ENCODE measurements around the gene BCOR. TPM values are rescaled to one million over a fixed set of nuclear protein-coding genes. Genes with fewer than 3 reads are reported as not detected.

Gene BCOR
- total RNA-seq, 1 donor from 2014 or later: 33.2 TPM

DNA sequence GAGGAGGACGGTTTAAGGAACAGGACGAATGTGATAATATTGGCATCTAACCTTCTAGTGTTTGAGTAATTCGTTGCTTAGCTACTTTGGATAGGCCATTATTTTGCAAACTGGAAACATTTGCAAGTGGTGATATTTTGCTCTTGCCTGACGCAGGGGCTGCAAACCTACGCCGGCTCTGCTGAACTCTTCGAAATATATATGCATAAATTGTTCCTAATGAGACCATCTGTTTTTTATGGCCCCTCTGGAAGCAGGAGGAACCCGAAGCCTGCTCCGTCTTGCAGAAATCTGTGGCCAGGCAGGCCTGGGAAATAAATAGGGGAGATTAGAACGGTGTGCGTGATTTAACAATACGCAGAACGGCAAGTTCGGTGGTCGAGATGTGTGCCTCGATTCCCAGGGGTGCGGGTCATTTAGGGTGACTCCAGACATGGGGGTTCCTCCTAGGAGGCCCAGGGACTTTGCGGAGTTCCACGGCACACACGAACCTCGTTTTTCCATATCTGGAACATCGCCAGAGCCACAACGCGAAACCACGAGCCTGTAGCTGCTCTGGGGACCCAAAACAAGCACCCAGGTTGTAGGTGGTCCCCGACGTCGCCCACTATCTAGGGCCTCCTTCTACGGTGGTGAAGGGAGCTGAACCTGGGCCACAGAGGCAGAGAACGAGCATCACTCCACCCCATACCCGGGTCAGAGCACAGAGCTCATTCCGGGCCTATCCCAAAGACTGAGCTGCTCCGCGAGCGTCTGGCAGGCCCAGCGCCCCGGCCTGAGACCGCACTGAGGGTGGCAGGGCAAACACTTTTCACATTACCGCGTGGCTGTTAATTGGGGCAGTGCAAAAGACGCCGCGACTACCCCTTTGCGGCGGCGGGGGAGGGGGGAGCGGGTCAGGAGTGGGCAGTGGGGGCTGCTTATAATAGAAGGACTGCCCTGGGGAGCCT lies 89.7 kb downstream of the BCOR start:
- no peak for TF ChIP-seq CTCF (conservative IDR thresholded peaks at IDR 0.05)
- no peak for DNase-seq (ENCODE audit: low read depth, low spot score)
- peaks cover 62% of the 10 kb centered on the region for H3K27me3 Mint-ChIP-seq (ENCODE audit: low read depth)
- peak overlapping the region; percentile 52 for H3K27ac Mint-ChIP-seq (ENCODE audit: unreplicated experiment)
- H3K9me3 Mint-ChIP-seq: no peaks in the 10 kb centered on the region
- no peaks in the 10 kb centered on the region for H3K36me3 Mint-ChIP-seq (ENCODE audit: low read depth)
- H3K4me3 Mint-ChIP-seq: peak overlapping the region; percentile 75
- H3K4me1 Mint-ChIP-seq: peaks cover 70% of the 10 kb centered on the region

DNA sequence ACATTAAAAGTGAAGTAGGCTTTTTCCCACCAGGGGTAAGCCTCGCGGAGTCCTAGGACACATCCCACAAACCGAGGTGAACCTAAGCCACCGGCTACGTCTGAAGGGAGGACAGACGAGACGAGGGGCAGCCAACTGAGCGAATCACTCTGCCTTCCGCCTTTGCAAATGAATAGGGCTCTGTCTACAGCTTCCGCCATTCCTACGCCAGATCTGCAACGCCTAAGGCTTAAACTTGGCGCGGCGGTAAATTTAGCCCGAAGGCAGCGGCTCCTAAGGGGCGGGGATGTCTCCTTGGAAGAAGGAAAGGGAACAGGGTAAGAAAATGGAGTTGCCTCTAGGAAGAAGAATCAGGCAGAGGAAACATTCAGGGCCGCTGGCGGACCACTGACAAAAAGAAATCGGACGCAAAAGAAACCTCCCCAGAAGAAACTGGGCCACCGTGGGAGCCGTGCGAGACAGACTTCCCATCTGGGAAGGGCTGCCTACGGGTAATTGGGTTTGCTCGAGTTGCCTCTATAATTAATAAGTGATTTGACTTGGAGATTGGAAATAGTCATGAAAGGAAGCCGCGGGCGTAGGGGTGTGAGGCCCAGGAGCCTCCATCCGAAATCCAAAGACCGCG lies 90.5 kb downstream of the BCOR start:
- Mint-ChIP-seq H3K27me3 (ENCODE audit: low read depth) (peaks cover 65% of the 10 kb centered on the region), H3K36me3 (ENCODE audit: low read depth) (no peaks in the 10 kb centered on the region), H3K9me3 (no peaks in the 10 kb centered on the region), H3K4me3 (peak overlapping the region; percentile 75), H3K27ac (ENCODE audit: unreplicated experiment) (no peak overlapping the region), H3K4me1 (peaks cover 66% of the 10 kb centered on the region)
- no peak for DNase-seq (ENCODE audit: low read depth, low spot score)
- no peak for TF ChIP-seq CTCF (conservative IDR thresholded peaks at IDR 0.05)

- H3K27me3 Mint-ChIP-seq (ENCODE audit: low read depth): peaks cover 62% of the 10 kb centered on the region
- no peaks in the 10 kb centered on the region for H3K9me3 Mint-ChIP-seq
- H3K4me1 Mint-ChIP-seq: peaks cover 59% of the 10 kb centered on the region
- TF ChIP-seq CTCF (conservative IDR thresholded peaks at IDR 0.05): no peak
- peak overlapping the region; percentile 75 for H3K4me3 Mint-ChIP-seq
- no peaks in the 10 kb centered on the region for H3K36me3 Mint-ChIP-seq (ENCODE audit: low read depth)
- DNase-seq (ENCODE audit: low read depth, low spot score): no peak
- no peak overlapping the region for H3K27ac Mint-ChIP-seq (ENCODE audit: unreplicated experiment)
Measured at GRCh38 chrX:40006106-40007017, 91.4 kb downstream of the BCOR start.

DNA sequence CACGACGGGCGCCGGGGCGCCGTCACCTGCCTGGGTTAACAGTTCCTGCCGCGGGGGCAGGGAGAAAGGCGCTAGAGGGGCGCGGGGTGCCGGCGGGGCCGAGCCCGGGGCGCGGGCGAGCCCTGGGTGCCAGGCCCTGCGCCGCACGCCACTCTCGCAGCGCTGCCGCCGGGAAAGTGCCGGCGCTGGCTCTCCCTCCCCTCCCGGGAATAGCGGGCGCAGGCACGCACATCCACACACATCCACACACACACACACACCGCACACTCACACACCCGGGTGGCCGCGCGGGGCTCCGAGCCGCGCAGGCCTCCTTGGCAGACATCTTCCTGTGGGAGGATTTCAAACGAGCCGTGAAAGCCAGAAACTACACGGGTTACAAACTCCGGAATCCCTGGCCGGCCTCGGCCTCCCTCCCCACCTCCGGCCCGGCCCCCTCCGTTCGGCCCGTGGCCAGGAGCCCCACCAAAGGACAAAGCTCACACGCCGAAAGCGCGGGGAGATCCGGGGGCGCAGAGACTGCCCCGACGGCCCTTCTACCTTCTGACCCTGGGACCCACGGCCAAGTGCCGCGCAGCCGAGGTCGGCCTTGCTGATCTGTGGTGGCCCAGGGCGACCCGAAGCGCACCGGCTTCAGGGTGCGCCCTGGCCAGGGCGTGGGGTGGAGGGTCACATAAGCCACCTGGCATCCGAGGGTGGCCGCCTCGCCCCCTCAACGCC lies 92.3 kb downstream of the BCOR start:
- no peak for DNase-seq (ENCODE audit: low read depth, low spot score)
- peaks cover 62% of the 10 kb centered on the region for H3K27me3 Mint-ChIP-seq (ENCODE audit: low read depth)

More for the DNA sequence above, 92.3 kb downstream of the BCOR start:
- H3K4me1 Mint-ChIP-seq: peaks cover 50% of the 10 kb centered on the region
- peak overlapping the region; percentile 27 for H3K4me3 Mint-ChIP-seq
- peaks cover 3% of the 10 kb centered on the region for H3K9me3 Mint-ChIP-seq
- TF ChIP-seq CTCF (conservative IDR thresholded peaks at IDR 0.05): no peak
- H3K36me3 Mint-ChIP-seq (ENCODE audit: low read depth): no peaks in the 10 kb centered on the region
- H3K27ac Mint-ChIP-seq (ENCODE audit: unreplicated experiment): no peak overlapping the region

Data from neural crest cell (in vitro differentiated cells).